Measurements from ENCODE around the gene TBC1D4. TPM values are rescaled to one million over a fixed set of nuclear protein-coding genes. Genes with fewer than 3 reads are reported as not detected.

Gene TBC1D4
- total and polyA plus RNA-seq, 10 of the 15 experiments (the other 5 are each of a cell fraction or from before 2014, with no cell fraction given): 11.0 to 38.6 (median 25.5) TPM

- no peaks in the 10 kb centered on the region for H3K9me3 ChIP-seq (replicated peaks; ENCODE audit: control insufficient read depth, insufficient read depth, low read length)
- no peak overlapping the region for H3K9ac ChIP-seq (ENCODE audit: control insufficient read depth, insufficient read depth, low read length)
- RAD21 ChIA-PET (ENCODE audit: unreplicated experiment): interaction anchor here (1.1 to 5.4 kb wide), 10 partner anchors 7 to 170 kb away, joined by 3 to 46 read pairs (median 4); partner anchors contain the start of gene TBC1D4
- no peak overlapping the region for H3K4me3 ChIP-seq
- H3K27me3 ChIP-seq (replicated peaks in 1 of 2; ENCODE audit: control insufficient read depth in 2 of 2, insufficient read depth in 2 of 2, low read length in 1 of 2): no peaks in the 10 kb centered on the region
- in situ Hi-C loops (cut with MboI): loop anchor here (5.0 kb wide), 2 partner anchors 113 to 173 kb away; partner anchors contain the start of gene UCHL3
- SMC1A ChIA-PET (ENCODE audit: uncharacterized antibody, unreplicated experiment): interaction anchor here (0.6 to 7.3 kb wide), 20 partner anchors 7 to 265 kb away, joined by 3 to 75 read pairs (median 6); partner anchors contain the start of genes TBC1D4 and UCHL3
- DNase-seq (ENCODE audit: low read depth, low spot score) (no peak), FAIRE-seq (no peak), ATAC-seq (no peak)
- H4K20me1 ChIP-seq (ENCODE audit: control insufficient read depth, insufficient read depth): no peaks in the 10 kb centered on the region
- POLR2A ChIA-PET: interaction anchor here (0.6 to 1.8 kb wide), 3 partner anchors 48 to 108 kb away, joined by 3 to 6 read pairs (median 3); partner anchors contain the start of gene TBC1D4
- BruUV-seq (replicated peaks): no TSS peak
- no peak overlapping the region for H2AFZ ChIP-seq (ENCODE audit: control insufficient read depth, low read depth, low read length)
- H3K36me3 ChIP-seq (ENCODE audit: control insufficient read depth in 2 of 2, insufficient read depth in 2 of 2, low read length in 1 of 2): no peaks in the 10 kb centered on the region
- peaks cover 5% of the 10 kb centered on the region for H3K79me2 ChIP-seq (ENCODE audit: control insufficient read depth, insufficient read depth, low read length)
- H3K4me2 ChIP-seq (ENCODE audit: control insufficient read depth, insufficient read depth): no peak overlapping the region
- no peaks in the 10 kb centered on the region; the same call in 1 of the 2 replicates for H3K4me1 ChIP-seq (ENCODE audit: control insufficient read depth, insufficient read depth, low read length)
- no peak overlapping the region for H3K27ac ChIP-seq (ENCODE audit: control insufficient read depth, insufficient read depth)
- WGBS (ENCODE audit: insufficient coverage, insufficient replicate concordance, low lambda C conversion rate, missing lambda C conversion rate): 78% methylated on average over 5 of the region's 5 CpGs
- CTCF ChIA-PET: interaction anchor here (0.6 to 6.4 kb wide), 19 partner anchors 8 to 314 kb away, joined by 3 to 47 read pairs (median 8); partner anchors contain the start of genes TBC1D4 and UCHL3
- intact Hi-C loops (cut with micrococcal nuclease; ENCODE audit: unreplicated experiment): loop anchor here (2.0 to 10.0 kb wide), 2 partner anchors 109 to 271 kb away; partner anchors contain the start of gene TBC1D4
- TF ChIP-seq ZBTB33 (IDR thresholded peaks at IDR 0.05) (no peak), TCF7 (IDR thresholded peaks at IDR 0.05; ENCODE audit: borderline replicate concordance) (no peak), CEBPB (IDR thresholded peaks at IDR 0.05; ENCODE audit: borderline replicate concordance in 1 of 2, low read depth in 2 of 2, low read length in 2 of 2) (no peak), TCF3 (IDR thresholded peaks at IDR 0.05; ENCODE audit: borderline replicate concordance, insufficient read depth, low read depth, low read length) (no peak), PAX8 (IDR thresholded peaks at IDR 0.05) (no peak), ZNF687 (IDR thresholded peaks at IDR 0.05) (no peak), ZBTB40 (IDR thresholded peaks at IDR 0.05; ENCODE audit: borderline replicate concordance) (no peak), JUNB (IDR thresholded peaks at IDR 0.05) (no peak), IKZF1 (conservative IDR thresholded peaks at IDR 0.05) (no peak), PKNOX1 (IDR thresholded peaks at IDR 0.05) (no peak), NR2C1 (IDR thresholded peaks at IDR 0.05) (no peak), TCF12 (IDR thresholded peaks at IDR 0.05; ENCODE audit: low read depth, low read length) (no peak), SMAD5 (IDR thresholded peaks at IDR 0.05; ENCODE audit: low read depth) (no peak)
These were observed 108.0 kb downstream of the TBC1D4 start for GRCh38 chr13:75373988-75374387.

All from GM12878 (cell line).